Chondrocyte (in vitro differentiated cells): ENCODE data around the gene NME4. TPM values are rescaled to one million over a fixed set of nuclear protein-coding genes. Genes with fewer than 3 reads are reported as not detected.

Experiments
- DNase-seq: peaks from one replicate; pipeline ENCODE4 v3.0.0; 2021; ENCODE audit warnings: mixed read lengths, low spot score
- H3K27ac Mint-ChIP-seq: one replicate; pipeline ENCODE4 v1.8.0; 2021; ENCODE audit warnings: mild to moderate bottlenecking, moderate library complexity, mixed read lengths; ENCODE audit not compliant: unreplicated experiment
- H3K27me3 Mint-ChIP-seq: 2 replicates; pipeline ENCODE4 v1.8.0; 2021; ENCODE audit warnings: low read depth, mixed read lengths
- H3K36me3 Mint-ChIP-seq: 2 replicates; pipeline ENCODE4 v1.8.0; 2021; ENCODE audit warnings: low read depth, mixed read lengths
- H3K4me1 Mint-ChIP-seq: 2 replicates; pipeline ENCODE4 v1.8.0; 2021; ENCODE audit warnings: low read depth, mild to moderate bottlenecking, mixed read lengths
- H3K4me3 Mint-ChIP-seq: one replicate; pipeline ENCODE4 v1.8.0; 2021; ENCODE audit warnings: mild to moderate bottlenecking, moderate library complexity, mixed read lengths; ENCODE audit not compliant: unreplicated experiment
- H3K9me3 Mint-ChIP-seq: 2 replicates; pipeline ENCODE4 v1.8.0; 2021; ENCODE audit warnings: low read depth, mixed read lengths
- total RNA-seq: library from RNA; stranded (reverse); gene quantifications from 3 replicates; pipeline ENCODE4 v1.2.1, GENCODE V29; 2021
- TF ChIP-seq, protein P1 (sequence below): fragments of 200-600 bp; sonication (generic); IDR thresholded peaks from 2 replicates; pipeline ENCODE4 v1.5.0; 2021; ENCODE audit warnings: antibody characterized with exemption, mild to moderate bottlenecking, moderate library complexity

NME4 gene
- total RNA-seq, 1 donor from 2014 or later, result 231 TPM

DNA sequence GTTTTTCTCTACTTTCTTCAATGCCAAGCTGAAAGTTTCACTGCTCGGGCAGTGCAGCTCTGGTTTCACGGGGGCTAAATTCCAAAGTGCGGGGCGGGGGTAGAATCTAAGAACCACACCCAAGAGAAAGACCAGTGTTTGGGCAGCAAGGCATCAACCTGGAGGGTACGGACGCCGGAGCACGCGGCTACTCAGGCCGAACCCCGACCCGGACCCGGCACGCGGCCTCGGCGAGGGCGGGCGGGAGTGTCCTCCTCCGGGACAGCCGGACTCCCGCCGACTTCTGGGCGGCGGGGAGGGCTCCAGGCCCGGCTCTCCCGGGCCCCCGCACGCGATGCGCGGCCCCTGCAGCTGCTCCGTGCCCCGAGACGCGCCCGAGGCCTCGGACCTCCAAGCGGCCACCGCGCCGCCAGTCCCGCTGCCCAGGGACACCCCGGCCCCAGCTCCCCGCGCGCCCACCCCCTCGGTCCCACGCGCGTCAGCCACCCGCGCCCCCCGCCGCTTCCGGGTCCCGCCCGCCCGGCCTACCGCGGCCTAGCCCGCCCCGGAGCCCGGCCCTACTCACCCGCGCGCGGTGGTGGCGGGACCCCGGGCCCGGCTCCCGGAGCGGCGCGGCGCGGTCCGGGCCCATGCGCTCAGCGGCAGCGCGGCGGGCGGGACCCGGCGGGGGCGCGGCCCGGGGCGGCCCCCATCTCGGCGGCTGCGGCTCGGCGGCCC, 45.0 kb upstream of the NME4 start:
- TF ChIP-seq, protein P1, sequence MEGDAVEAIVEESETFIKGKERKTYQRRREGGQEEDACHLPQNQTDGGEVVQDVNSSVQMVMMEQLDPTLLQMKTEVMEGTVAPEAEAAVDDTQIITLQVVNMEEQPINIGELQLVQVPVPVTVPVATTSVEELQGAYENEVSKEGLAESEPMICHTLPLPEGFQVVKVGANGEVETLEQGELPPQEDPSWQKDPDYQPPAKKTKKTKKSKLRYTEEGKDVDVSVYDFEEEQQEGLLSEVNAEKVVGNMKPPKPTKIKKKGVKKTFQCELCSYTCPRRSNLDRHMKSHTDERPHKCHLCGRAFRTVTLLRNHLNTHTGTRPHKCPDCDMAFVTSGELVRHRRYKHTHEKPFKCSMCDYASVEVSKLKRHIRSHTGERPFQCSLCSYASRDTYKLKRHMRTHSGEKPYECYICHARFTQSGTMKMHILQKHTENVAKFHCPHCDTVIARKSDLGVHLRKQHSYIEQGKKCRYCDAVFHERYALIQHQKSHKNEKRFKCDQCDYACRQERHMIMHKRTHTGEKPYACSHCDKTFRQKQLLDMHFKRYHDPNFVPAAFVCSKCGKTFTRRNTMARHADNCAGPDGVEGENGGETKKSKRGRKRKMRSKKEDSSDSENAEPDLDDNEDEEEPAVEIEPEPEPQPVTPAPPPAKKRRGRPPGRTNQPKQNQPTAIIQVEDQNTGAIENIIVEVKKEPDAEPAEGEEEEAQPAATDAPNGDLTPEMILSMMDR, result no peak
- no peak for DNase-seq
- Mint-ChIP-seq H3K36me3 (no peaks in the 10 kb centered on the region), H3K4me3 (peak overlapping the region; percentile 79), H3K27me3 (no peaks in the 10 kb centered on the region), H3K9me3 (no peaks in the 10 kb centered on the region), H3K27ac (peak overlapping the region; percentile 80), H3K4me1 (peaks cover 19% of the 10 kb centered on the region)

DNA sequence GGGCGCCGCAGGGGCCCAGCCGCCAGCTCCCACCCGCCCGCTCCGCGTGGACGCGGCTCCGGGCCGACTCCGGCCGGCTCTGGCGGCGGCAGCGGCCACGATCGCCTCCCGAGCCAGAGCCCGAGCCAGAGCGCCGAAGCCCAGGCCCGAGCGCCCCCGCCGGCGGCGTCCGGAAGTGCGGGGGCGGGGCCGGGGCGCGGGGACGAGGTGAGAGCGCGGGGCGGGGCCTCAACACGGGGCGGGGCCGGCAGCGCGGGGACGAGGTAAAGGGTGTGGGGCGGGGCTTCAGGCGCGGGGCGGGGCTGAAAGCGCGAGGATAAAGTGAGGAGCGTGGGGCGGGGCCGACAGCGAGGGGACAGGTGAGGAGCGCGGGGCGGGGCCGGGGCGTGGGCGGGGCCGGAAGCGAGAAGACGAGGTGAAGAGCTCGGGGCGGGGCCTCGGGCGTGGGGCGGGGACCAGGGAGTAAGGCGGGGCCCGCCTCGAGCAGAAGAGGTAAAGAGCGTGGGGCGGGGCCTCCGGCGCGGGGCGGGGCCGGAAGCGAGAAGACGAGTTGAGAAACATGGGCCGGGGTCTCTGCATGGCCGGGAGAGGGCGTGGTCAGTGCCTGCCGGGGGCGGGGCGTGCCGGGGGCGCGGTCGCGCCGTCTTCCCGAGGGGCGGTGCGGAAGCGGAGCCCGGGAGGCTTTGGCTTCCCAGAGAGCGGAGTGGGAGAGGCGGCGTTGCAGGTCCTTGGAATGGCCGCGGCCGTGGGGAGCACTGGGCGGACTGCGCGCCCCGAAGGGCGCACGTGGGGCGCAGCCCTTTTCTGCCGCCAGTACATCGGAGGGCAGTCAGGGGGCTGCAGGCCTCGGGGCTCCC, 44.2 kb upstream of the NME4 start, which contains the start of gene AXIN1:
Gene AXIN1, minus strand, starts transcription at position 177 of the 857 bp plus-strand sequence. CDS start 5,698 bp downstream, outside the sequence.
- Mint-ChIP-seq H3K36me3 (no peaks in the 10 kb centered on the region), H3K27me3 (no peaks in the 10 kb centered on the region), H3K27ac (peak within 1 kb of the TSS; percentile 80), H3K4me3 (peak within 1 kb of the TSS; percentile 79), H3K4me1 (peaks cover 12% of the 10 kb centered on the region), H3K9me3 (no peaks in the 10 kb centered on the region)
- TF ChIP-seq, protein P1, result peak; percentile 71
- peak; percentile 99 for DNase-seq

- H3K27me3 Mint-ChIP-seq, result no peaks in the 10 kb centered on the region
- H3K27ac Mint-ChIP-seq, result no peak overlapping the region
- no peaks in the 10 kb centered on the region for H3K36me3 Mint-ChIP-seq
- TF ChIP-seq, protein P1, result no peak
- DNase-seq, result no peak
- H3K4me1 Mint-ChIP-seq, result peaks cover 12% of the 10 kb centered on the region
- no peaks in the 10 kb centered on the region for H3K9me3 Mint-ChIP-seq
- H3K4me3 Mint-ChIP-seq, result no peak overlapping the region
These were observed 43.4 kb upstream of the NME4 start for GRCh38 chr16:353404-354290.

- H3K4me3 Mint-ChIP-seq, result no peak overlapping the region
- H3K27me3 Mint-ChIP-seq, result no peaks in the 10 kb centered on the region
- TF ChIP-seq, protein P1, result no peak
- H3K9me3 Mint-ChIP-seq, result no peaks in the 10 kb centered on the region
- no peak for DNase-seq
- no peaks in the 10 kb centered on the region for H3K36me3 Mint-ChIP-seq
- peaks cover 12% of the 10 kb centered on the region for H3K4me1 Mint-ChIP-seq
- no peak overlapping the region for H3K27ac Mint-ChIP-seq
These were observed 42.6 kb upstream of the NME4 start for GRCh38 chr16:354291-354881.
